BJ (cell line): ENCODE data around the gene DISP3. TPM values are rescaled to one million over a fixed set of nuclear protein-coding genes. Genes with fewer than 3 reads are reported as not detected.

Experiments used
- CTCF ChIA-PET: fragments of 350-600 bp; formaldehyde crosslinking; extraction: SDS; loops from one replicate; lab custom pipeline; 2021; ENCODE audit warnings: antibody characterized with exemption, inconsistent platforms; lab: Yijun Ruan, JAX
- POLR2A ChIA-PET: fragments of 300-600 bp; sonication (Branson Sonifier 250); formaldehyde crosslinking; extraction: SDS; loops from one replicate; lab custom pipeline; 2021; ENCODE audit warnings: antibody characterized with exemption; lab: Charles Lee
- DNase-seq: peaks from one replicate; pipeline ENCODE4 v3.0.0-alpha.2; 2011; ENCODE audit warnings: low read depth
- H3K27me3 ChIP-seq: 2 replicates; pipeline ENCODE4 v1.6.0; 2011; ENCODE audit warnings: low read length; ENCODE audit not compliant: control insufficient read depth, insufficient read depth
- H3K36me3 ChIP-seq: 2 replicates; pipeline ENCODE4 v1.5.1; 2011; ENCODE audit warnings: low read length; ENCODE audit not compliant: control insufficient read depth, insufficient read depth
- H3K4me3 ChIP-seq: 2 replicates; pipeline ENCODE4 v1.5.1; 2011; ENCODE audit warnings: low read depth, mild to moderate bottlenecking, control low read depth, low read length
- polyA plus RNA-seq: library from polyadenylated mRNA; depleted of rRNA; stranded (reverse); fragments of >200 nt; gene quantifications from 2 replicates; pipeline ENCODE4 v1.2.3, GENCODE V29; 2011
- TF ChIP-seq, protein P1 (sequence below): IDR thresholded peaks from 2 replicates; pipeline ENCODE4 v1.5.1; 2011; ENCODE audit warnings: low read depth, mild to moderate bottlenecking, control low read depth, inconsistent platforms, low read length, moderate library complexity; ENCODE audit not compliant: insufficient read depth

DISP3 gene
- polyA plus RNA-seq, 1 experiment: 0.02 TPM

GRCh38 chr1:11485191-11485590, 6.2 kb downstream of the DISP3 start:
- Histone ChIP-seq H3K36me3 (no peaks in the 10 kb centered on the region), H3K4me3 (no peak overlapping the region), H3K27me3 (peaks cover 7% of the 10 kb centered on the region)
- POLR2A ChIA-PET: no interaction called here
- TF ChIP-seq, protein P1, sequence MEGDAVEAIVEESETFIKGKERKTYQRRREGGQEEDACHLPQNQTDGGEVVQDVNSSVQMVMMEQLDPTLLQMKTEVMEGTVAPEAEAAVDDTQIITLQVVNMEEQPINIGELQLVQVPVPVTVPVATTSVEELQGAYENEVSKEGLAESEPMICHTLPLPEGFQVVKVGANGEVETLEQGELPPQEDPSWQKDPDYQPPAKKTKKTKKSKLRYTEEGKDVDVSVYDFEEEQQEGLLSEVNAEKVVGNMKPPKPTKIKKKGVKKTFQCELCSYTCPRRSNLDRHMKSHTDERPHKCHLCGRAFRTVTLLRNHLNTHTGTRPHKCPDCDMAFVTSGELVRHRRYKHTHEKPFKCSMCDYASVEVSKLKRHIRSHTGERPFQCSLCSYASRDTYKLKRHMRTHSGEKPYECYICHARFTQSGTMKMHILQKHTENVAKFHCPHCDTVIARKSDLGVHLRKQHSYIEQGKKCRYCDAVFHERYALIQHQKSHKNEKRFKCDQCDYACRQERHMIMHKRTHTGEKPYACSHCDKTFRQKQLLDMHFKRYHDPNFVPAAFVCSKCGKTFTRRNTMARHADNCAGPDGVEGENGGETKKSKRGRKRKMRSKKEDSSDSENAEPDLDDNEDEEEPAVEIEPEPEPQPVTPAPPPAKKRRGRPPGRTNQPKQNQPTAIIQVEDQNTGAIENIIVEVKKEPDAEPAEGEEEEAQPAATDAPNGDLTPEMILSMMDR: no peak
- no peak for DNase-seq
- CTCF ChIA-PET: no interaction called here

GRCh38 chr1:11486231-11487009, 7.5 kb downstream of the DISP3 start:
- TF ChIP-seq, protein P1: no peak
- DNase-seq: no peak
- ChIA-PET CTCF (no interaction called here), POLR2A (no interaction called here)
- H3K36me3 ChIP-seq: no peaks in the 10 kb centered on the region
- H3K27me3 ChIP-seq: peaks cover 3% of the 10 kb centered on the region; the same call in 1 of the 2 replicates
- no peak overlapping the region for H3K4me3 ChIP-seq

- ChIA-PET CTCF (no interaction called here), POLR2A (no interaction called here)
- TF ChIP-seq, protein P1: no peak
- no peak for DNase-seq
- H3K27me3 ChIP-seq: peaks cover 3% of the 10 kb centered on the region; the same call in 1 of the 2 replicates
- no peak overlapping the region for H3K4me3 ChIP-seq
- H3K36me3 ChIP-seq: no peaks in the 10 kb centered on the region
Measured at GRCh38 chr1:11487196-11487751, 8.3 kb downstream of the DISP3 start.

DNA sequence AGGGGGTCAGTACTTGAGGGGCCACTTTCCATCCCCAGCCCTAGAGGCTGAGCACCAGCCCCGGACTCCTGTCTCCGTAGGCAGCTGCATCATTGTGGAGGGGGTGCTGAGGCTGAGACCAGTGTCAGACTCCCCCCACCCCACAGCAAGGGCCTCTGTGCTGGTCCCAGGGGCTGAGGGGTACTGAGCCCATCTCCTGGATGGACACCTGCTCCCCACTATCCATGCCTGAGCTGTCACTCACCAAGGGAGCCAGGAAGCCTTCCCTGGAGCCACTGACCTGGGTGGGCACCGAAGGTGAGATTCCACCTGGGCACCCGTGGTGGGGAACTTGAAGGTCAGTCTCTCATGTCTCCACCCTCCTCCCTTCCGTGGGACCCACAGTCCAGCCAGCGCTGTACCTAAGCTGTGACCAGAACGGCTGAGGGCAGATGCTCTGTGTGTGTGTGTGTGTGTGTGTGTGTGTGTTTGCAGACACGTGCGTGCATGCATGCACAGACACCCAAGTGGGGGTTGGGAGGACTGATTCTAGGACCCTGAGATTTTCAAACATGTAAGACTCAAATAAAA, 9.3 kb downstream of the DISP3 start:
- ChIA-PET CTCF (no interaction called here), POLR2A (no interaction called here)
- peaks cover 3% of the 10 kb centered on the region; the same call in 1 of the 2 replicates for H3K27me3 ChIP-seq
- H3K4me3 ChIP-seq: no peak overlapping the region
- DNase-seq: no peak
- no peaks in the 10 kb centered on the region for H3K36me3 ChIP-seq
- TF ChIP-seq, protein P1: no peak

DNA sequence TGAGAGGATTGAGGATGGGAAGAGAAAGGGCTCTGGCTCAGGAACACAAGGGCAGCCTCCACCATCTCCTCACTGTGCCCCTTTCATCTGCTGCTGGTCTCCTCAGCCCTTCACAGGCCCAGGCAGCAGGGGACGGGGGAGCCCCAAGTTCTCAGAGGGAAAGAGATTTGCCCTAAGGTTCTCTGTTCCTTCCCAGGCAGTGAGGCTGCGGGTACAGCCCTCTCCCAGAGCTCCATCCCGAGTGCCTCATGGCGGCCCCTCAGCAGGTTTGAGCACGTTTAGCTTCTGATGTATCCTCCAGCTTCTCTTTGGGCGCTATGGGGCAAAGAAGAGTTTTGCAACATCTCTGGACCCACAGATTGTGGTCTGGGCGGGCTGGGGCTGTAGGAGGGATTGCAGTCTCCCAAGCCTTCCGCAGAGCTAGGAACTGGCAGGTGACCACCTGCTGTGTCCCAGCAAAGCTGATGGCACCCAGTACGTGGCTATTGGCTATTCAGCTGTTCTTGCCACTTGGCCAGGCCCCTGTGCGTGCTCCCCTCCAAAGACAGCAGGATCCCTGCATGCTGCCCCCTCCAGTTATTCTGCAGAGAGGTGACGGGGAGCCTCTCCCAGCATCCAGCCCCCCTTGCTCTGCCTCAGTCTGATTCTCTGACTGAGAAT, 10.1 kb downstream of the DISP3 start:
- no peak overlapping the region for H3K4me3 ChIP-seq
- ChIA-PET CTCF (no interaction called here), POLR2A (no interaction called here)
- DNase-seq: no peak
- TF ChIP-seq, protein P1: no peak
- no peaks in the 10 kb centered on the region for H3K36me3 ChIP-seq
- H3K27me3 ChIP-seq: peaks cover 3% of the 10 kb centered on the region; the same call in 1 of the 2 replicates
